Uterus (tissue), 4 donors: ENCODE results near the gene RAX2. TPM values are rescaled to one million over a fixed set of nuclear protein-coding genes. Genes with fewer than 3 reads are reported as not detected.
"Not testable (repeated sequence)": the region's sequence is repeated elsewhere in the genome, so short reads cannot be mapped to it uniquely, and the experiment has no call there.

Experiments used
- DNase-seq, 2 donors: peaks; one replicate each; pipeline ENCODE4 v3.0.0-alpha.2; 2019 to 2020
- H3K27ac ChIP-seq, 2 donors: fragments of 200-600 bp; sonication (generic); 1 replicate in 1 of 2; 2 replicates in 1 of 2; pipeline ENCODE4 v1.5.1; 2016 to 2018
- H3K27me3 ChIP-seq, 2 donors: fragments of 200-600 bp; sonication (generic); one replicate each; pipeline ENCODE4 v1.5.1; 2018 to 2019; ENCODE audit warnings: control low read depth in 1 of 2
- H3K36me3 ChIP-seq, 2 donors: fragments of 200-600 bp; sonication (generic); one replicate each; pipeline ENCODE4 v1.5.1; 2019; ENCODE audit warnings: control low read depth in 1 of 2
- H3K4me1 ChIP-seq, 2 donors: fragments of 200-600 bp; sonication (generic); one replicate each; pipeline ENCODE4 v1.5.1; 2018 to 2019; ENCODE audit warnings: control low read depth in 1 of 2
- H3K4me3 ChIP-seq, 2 donors: fragments of 200-600 bp; sonication (generic); 1 replicate in 1 of 2; 2 replicates in 1 of 2; pipeline ENCODE4 v1.5.1; 2018 to 2019; ENCODE audit warnings: mild to moderate bottlenecking in 1 of 2
- H3K9me3 ChIP-seq, 2 donors: fragments of 200-600 bp; sonication (generic); one replicate each; pipeline ENCODE4 v1.5.1; 2019; ENCODE audit warnings: control low read depth in 1 of 2
- CTCF ChIP-seq, 4 experiments: fragments of 200-600 bp in 2 of 4; fragments of 450-650 bp in 2 of 4; sonication (generic) in 2 of 4; IDR thresholded peaks; one replicate each; pipeline ENCODE4 v1.5.1; 2016 to 2019; ENCODE audit warnings: antibody characterized with exemption in 4 of 4, mild to moderate bottlenecking in 2 of 4, moderate library complexity in 1 of 4
- POLR2A ChIP-seq, 2 donors: fragments of 450-650 bp; IDR thresholded peaks; one replicate each; pipeline ENCODE4 v1.6.1; 2016; ENCODE audit warnings: antibody characterized with exemption in 2 of 2, mild to moderate bottlenecking in 1 of 2, moderate library complexity in 1 of 2
- intact Hi-C: fragments of 100-400 bp; cut with DNase I; formaldehyde crosslinking; loops from one replicate; pipeline ENCODE4 v1.15.1; 2023; ENCODE audit warnings: low total_unique reads
- total RNA-seq, 4 donors: library from RNA; depleted of rRNA in 3 of 4; stranded (reverse); fragments of >200 nt in 3 of 4; gene quantifications; one replicate each; pipeline versions ENCODE4 v1.1.0 to v1.2.4, GENCODE V29; 2014 to 2023
- donor health status: DM: yes; HTN: yes; CAD: no.

Gene RAX2
- total RNA-seq, 4 donors from 2014 or later, result 0.14 to 4.3 TPM; not detected in 2

GRCh38 chr19:3817761-3818160, 45.7 kb upstream of the RAX2 start:
- no peaks in the 10 kb centered on the region for H3K9me3 ChIP-seq
- H3K27ac ChIP-seq, result no peak overlapping the region
- no peaks in the 10 kb centered on the region for H3K27me3 ChIP-seq
- intact Hi-C loops, result no loop called here
- no peak for TF ChIP-seq POLR2A (IDR thresholded peaks at IDR 0.05)
- no peak for TF ChIP-seq CTCF (IDR thresholded peaks at IDR 0.05)
- H3K4me1 ChIP-seq, result no peaks in the 10 kb centered on the region
- DNase-seq, result no peak
- H3K4me3 ChIP-seq, result no peak overlapping the region
- H3K36me3 ChIP-seq, result no peaks in the 10 kb centered on the region

DNA sequence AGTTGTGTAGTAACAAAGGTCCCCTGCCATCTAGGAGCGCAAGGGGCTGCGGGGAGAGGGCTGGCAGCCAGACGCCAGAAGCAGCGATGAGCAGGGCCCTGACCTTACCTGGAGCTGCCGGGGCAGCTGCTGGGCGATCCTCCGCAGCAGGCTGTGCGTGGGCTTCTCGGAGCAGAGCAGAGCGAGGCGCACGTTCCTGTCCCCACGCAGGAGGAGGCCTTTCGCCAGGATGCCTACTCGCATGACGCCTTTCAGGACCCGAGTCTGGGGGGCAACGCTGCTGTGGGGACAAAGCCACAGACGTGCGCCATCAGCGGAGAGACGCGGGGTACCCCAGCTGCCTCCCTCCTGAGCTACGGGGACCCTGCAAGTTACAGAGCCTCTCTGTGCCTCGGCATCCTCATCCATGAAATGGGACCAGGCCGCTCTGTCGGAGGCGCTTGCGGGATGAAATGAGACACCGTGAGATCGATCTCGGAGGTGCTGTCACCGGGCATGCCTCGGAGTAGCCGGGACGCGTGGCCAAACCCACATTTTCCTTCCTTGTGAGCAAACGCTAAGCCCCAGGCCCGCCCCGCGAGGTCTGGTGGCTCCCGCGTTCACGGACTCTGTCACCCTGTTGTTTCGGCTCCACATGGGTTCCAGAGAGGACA, 44.7 kb upstream of the RAX2 start:
- Histone ChIP-seq H3K27ac (no peak overlapping the region), H3K9me3 (no peaks in the 10 kb centered on the region), H3K4me3 (no peak overlapping the region), H3K27me3 (no peaks in the 10 kb centered on the region), H3K4me1 (no peaks in the 10 kb centered on the region), H3K36me3 (no peaks in the 10 kb centered on the region)
- DNase-seq, result no peak
- intact Hi-C loops, result no loop called here
- TF ChIP-seq POLR2A (IDR thresholded peaks at IDR 0.05), result no peak
- no peak for TF ChIP-seq CTCF (IDR thresholded peaks at IDR 0.05)

GRCh38 chr19:3816148-3816547, 44.1 kb upstream of the RAX2 start:
- H3K36me3 ChIP-seq, DNase-seq, intact Hi-C loops, H3K27ac ChIP-seq, H3K4me1 ChIP-seq, H3K9me3 ChIP-seq, H3K27me3 ChIP-seq, H3K4me3 ChIP-seq: not testable (repeated sequence)

- Histone ChIP-seq H3K27me3 (no peaks in the 10 kb centered on the region), H3K4me3 (no peak overlapping the region), H3K4me1 (no peaks in the 10 kb centered on the region), H3K9me3 (no peaks in the 10 kb centered on the region), H3K27ac (no peak overlapping the region), H3K36me3 (no peaks in the 10 kb centered on the region)
- no peak for DNase-seq
- no peak for TF ChIP-seq POLR2A (IDR thresholded peaks at IDR 0.05)
- TF ChIP-seq CTCF (IDR thresholded peaks at IDR 0.05), result no peak
- intact Hi-C loops, result no loop called here
Measured at GRCh38 chr19:3814648-3815047, 42.6 kb upstream of the RAX2 start.

- Histone ChIP-seq H3K36me3 (no peaks in the 10 kb centered on the region), H3K9me3 (no peaks in the 10 kb centered on the region), H3K4me1 (no peaks in the 10 kb centered on the region), H3K27ac (no peak overlapping the region), H3K4me3 (no peak overlapping the region), H3K27me3 (no peaks in the 10 kb centered on the region)
- no peak for DNase-seq
- TF ChIP-seq CTCF (IDR thresholded peaks at IDR 0.05) (no peak), POLR2A (IDR thresholded peaks at IDR 0.05) (no peak)
- intact Hi-C loops, result no loop called here
Measured at GRCh38 chr19:3813473-3814392, 41.7 kb upstream of the RAX2 start.
